ENCODE data around the gene RPP38. TPM values are rescaled to one million over a fixed set of nuclear protein-coding genes. Genes with fewer than 3 reads are reported as not detected.

The RPP38 gene
- total RNA-seq, 2 donors from 2014 or later, result 17.7 to 21.0 TPM

GRCh38 chr10:15146366-15146765 lies 49.2 kb downstream of the RPP38 start:
- Mint-ChIP-seq H3K27ac (no peak overlapping the region), H3K4me3 (no peak overlapping the region), H3K36me3 (ENCODE audit: insufficient read depth in 2 of 2) (peaks cover 0 to 3% of the 10 kb centered on the region in 2 donors), H3K27me3 (ENCODE audit: low read depth) (no peaks in the 10 kb centered on the region), H3K4me1 (ENCODE audit: low read depth) (peaks cover 54% of the 10 kb centered on the region), H3K9me3 (no peaks in the 10 kb centered on the region)
- no peak for ATAC-seq (replicated peaks in 1 of 2)
- DNase-seq, result no peak

GRCh38 chr10:15147594-15148392 lies 50.6 kb downstream of the RPP38 start:
- Mint-ChIP-seq H3K4me3 (no peak overlapping the region), H3K36me3 (ENCODE audit: insufficient read depth in 2 of 2) (peaks cover 0 to 7% of the 10 kb centered on the region in 2 donors), H3K27ac (no peak overlapping the region), H3K9me3 (no peaks in the 10 kb centered on the region), H3K27me3 (ENCODE audit: low read depth) (no peaks in the 10 kb centered on the region), H3K4me1 (ENCODE audit: low read depth) (peaks cover 53% of the 10 kb centered on the region)
- DNase-seq (no peak), ATAC-seq (replicated peaks in 1 of 2) (peak in 1 of 2 donors; percentile 29)

- no peak overlapping the region for H3K27ac Mint-ChIP-seq
- H3K9me3 Mint-ChIP-seq, result no peaks in the 10 kb centered on the region
- DNase-seq (no peak), ATAC-seq (replicated peaks in 1 of 2) (no peak)
- H3K36me3 Mint-ChIP-seq (ENCODE audit: insufficient read depth in 2 of 2), result peaks cover 0 to 7% of the 10 kb centered on the region in 2 donors
- no peak overlapping the region for H3K4me3 Mint-ChIP-seq
- peaks cover 44% of the 10 kb centered on the region for H3K4me1 Mint-ChIP-seq (ENCODE audit: low read depth)
- no peaks in the 10 kb centered on the region for H3K27me3 Mint-ChIP-seq (ENCODE audit: low read depth)
Measured at GRCh38 chr10:15149042-15149771, 52.1 kb downstream of the RPP38 start.

- Mint-ChIP-seq H3K4me3 (no peak overlapping the region), H3K36me3 (ENCODE audit: insufficient read depth in 2 of 2) (peaks cover 0 to 8% of the 10 kb centered on the region in 2 donors), H3K27me3 (ENCODE audit: low read depth) (no peaks in the 10 kb centered on the region), H3K9me3 (no peaks in the 10 kb centered on the region), H3K4me1 (ENCODE audit: low read depth) (peaks cover 30% of the 10 kb centered on the region), H3K27ac (no peak overlapping the region)
- no peak for ATAC-seq (replicated peaks in 1 of 2)
- no peak for DNase-seq
Measured at GRCh38 chr10:15150563-15150962, 53.4 kb downstream of the RPP38 start.

GRCh38 chr10:15152556-15152955 lies 55.4 kb downstream of the RPP38 start:
- Mint-ChIP-seq H3K4me1 (ENCODE audit: low read depth) (peaks cover 26% of the 10 kb centered on the region), H3K36me3 (ENCODE audit: insufficient read depth in 2 of 2) (peaks cover 0 to 13% of the 10 kb centered on the region in 2 donors), H3K9me3 (no peaks in the 10 kb centered on the region), H3K27me3 (ENCODE audit: low read depth) (no peaks in the 10 kb centered on the region), H3K4me3 (no peak overlapping the region), H3K27ac (no peak overlapping the region)
- DNase-seq, result no peak
- ATAC-seq (replicated peaks in 1 of 2), result no peak

Other genes with a start within 250 kb of the RPP38 start
- 10 to 100 TPM; 16.9 to 18.5 TPM for gene SUV39H2, start 218.5 kb upstream of the RPP38 start, total RNA-seq
- gene DCLRE1C, start 143.3 kb upstream of the RPP38 start, total RNA-seq, result 10 to 100 TPM; 22.9 to 25.8 TPM
- 1 to 10 TPM in 1 of 2 donors, not detected in 1; 2.4 TPM for gene MEIG1, start 138.0 kb upstream of the RPP38 start, total RNA-seq
- 1 to 10 TPM; 3.5 to 3.8 TPM for gene OLAH, start 53.4 kb upstream of the RPP38 start, total RNA-seq
- gene ACBD7, start 8.6 kb upstream of the RPP38 start, total RNA-seq, result 1 to 10 TPM; 2.5 to 5.5 TPM
- 10 to 100 TPM; 24.4 to 35.2 TPM for gene NMT2, start 71.3 kb downstream of the RPP38 start, total RNA-seq